Measurements from ENCODE around the gene MICAL3.

MICAL3 gene

DNA sequence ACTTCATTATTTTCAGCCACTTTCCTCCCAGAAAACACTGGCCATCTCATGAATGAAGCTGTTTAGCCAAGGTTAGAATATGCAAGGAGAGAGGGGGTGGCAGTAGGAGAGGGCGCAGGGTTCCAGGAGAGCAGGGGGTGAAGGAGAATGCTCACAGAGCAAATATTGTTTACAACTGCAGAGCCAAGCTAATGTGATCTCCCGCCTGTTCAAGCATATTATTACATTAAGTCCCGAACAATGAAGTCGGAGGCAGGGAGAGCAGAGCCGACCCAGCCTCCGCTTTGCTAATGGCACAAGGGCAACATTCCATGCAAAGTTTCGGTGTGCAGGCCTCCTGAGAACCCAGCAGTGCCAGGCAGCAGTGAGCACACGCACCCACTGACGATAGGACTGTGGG lies 80.1 kb downstream of the MICAL3 start:
- no peak overlapping the region for H3K4me3 ChIP-seq (ENCODE audit: control insufficient read depth, low read depth, low read length)
- DNase-seq (ENCODE audit: low read depth): no peak
- TF ChIP-seq, protein P1, sequence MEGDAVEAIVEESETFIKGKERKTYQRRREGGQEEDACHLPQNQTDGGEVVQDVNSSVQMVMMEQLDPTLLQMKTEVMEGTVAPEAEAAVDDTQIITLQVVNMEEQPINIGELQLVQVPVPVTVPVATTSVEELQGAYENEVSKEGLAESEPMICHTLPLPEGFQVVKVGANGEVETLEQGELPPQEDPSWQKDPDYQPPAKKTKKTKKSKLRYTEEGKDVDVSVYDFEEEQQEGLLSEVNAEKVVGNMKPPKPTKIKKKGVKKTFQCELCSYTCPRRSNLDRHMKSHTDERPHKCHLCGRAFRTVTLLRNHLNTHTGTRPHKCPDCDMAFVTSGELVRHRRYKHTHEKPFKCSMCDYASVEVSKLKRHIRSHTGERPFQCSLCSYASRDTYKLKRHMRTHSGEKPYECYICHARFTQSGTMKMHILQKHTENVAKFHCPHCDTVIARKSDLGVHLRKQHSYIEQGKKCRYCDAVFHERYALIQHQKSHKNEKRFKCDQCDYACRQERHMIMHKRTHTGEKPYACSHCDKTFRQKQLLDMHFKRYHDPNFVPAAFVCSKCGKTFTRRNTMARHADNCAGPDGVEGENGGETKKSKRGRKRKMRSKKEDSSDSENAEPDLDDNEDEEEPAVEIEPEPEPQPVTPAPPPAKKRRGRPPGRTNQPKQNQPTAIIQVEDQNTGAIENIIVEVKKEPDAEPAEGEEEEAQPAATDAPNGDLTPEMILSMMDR (conservative IDR thresholded peaks at IDR 0.05; ENCODE audit: control insufficient read depth, insufficient read depth, low read depth, low read length): no peak

DNA sequence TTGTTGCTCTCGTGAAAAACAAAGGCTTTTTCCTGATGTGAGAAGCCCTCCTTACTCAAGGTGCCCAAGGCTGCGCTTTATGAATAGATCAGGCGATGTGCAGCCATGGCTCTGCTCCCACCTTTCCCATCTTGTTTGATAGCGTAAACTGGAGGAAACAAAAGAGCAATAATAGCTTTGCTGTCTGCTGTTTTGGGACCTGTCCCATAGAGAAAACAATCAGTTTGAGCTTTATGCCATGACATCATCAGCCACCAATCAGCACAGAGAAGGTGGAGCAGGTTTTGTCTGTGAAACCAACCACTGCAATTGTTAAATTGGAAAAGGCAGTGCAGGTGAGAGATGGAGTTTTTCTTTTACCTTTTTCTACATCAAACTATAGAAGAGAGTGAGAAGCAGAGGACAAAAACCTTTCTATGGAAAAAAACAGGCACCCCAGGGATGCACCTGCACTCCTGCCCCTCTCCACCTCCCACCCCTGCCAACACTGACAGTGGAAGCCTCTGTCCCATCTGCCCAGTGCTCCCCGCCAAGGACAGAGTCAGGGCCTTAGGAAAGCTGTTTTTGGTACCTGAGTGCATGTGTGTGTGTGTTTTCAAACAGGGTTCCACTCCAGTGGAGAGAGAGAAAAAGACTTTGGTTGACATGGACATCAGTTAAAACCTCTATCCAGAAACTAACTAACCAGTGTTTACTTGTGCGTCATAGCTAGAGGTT lies 80.7 kb downstream of the MICAL3 start:
- TF ChIP-seq, protein P1 (conservative IDR thresholded peaks at IDR 0.05; ENCODE audit: control insufficient read depth, insufficient read depth, low read depth, low read length): no peak
- DNase-seq (ENCODE audit: low read depth): no peak
- no peak overlapping the region for H3K4me3 ChIP-seq (ENCODE audit: control insufficient read depth, low read depth, low read length)

DNA sequence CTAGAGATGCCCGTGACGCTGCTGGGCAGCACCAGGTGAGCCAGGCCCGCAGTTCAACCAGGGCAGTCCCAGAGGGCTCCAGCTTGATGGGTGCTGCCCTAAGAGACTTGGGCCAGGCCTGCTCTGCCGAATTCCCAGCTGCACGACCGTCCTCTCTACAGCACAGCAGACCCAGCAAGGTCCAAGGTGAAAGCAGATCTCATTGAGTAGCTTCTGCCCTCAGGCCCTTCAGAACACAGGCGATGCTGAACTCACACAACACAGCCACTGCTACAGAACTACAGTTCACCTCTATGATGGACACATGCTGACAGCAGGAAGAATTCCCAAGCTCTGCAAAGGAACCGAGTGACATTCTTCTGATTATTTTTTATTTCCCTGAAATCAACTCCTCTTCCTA lies 81.6 kb downstream of the MICAL3 start:
- H3K4me3 ChIP-seq (ENCODE audit: control insufficient read depth, low read depth, low read length): no peak overlapping the region
- no peak for DNase-seq (ENCODE audit: low read depth)
- TF ChIP-seq, protein P1 (conservative IDR thresholded peaks at IDR 0.05; ENCODE audit: control insufficient read depth, insufficient read depth, low read depth, low read length): no peak

DNA sequence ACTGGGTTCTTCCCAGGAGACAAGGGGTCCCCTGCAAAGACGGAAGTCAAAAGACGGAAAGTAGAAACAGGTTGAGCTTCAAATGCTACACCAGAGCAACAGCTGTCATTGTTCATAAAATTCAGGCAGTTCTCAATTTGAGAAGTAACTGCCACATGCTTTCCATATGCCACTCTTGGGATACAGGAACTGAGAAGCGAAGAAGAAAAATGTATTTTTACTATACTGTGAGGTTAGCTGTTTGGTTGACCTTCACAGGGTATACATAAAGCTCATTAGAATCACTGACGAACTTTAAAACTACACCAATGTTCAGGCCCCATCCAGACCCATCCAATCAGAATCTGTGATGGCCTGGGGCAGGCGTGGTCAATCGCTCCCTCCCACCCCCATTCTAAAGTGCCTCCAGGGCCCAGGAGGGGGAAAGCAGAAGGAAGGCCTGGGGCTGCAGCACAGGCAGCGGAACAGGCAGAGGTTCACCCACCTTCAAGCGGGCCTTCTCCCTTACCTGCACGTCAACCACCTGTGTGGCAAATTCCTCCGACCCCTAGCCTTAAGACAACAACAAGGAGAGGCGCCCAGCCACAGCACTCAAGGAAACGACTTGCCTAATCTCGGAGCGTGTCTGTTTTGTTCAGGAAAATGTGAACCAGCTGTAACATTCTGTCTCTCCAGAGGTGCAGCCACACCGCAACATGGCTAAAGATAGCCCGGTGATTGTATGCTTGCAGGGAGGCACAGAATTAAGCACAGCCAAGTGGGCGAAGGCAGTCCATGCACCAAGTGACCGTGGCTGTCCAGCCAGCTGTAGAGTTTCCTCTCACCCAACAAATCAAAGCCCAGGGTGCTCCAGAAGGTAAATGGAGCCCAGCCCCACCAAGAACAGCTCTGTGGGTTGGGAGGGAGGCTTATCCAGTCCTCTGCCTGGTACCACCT lies 82.6 kb downstream of the MICAL3 start:
- H3K4me3 ChIP-seq (ENCODE audit: control insufficient read depth, low read depth, low read length): no peak overlapping the region
- TF ChIP-seq, protein P1 (conservative IDR thresholded peaks at IDR 0.05; ENCODE audit: control insufficient read depth, insufficient read depth, low read depth, low read length): no peak
- DNase-seq (ENCODE audit: low read depth): no peak

- TF ChIP-seq, protein P1 (conservative IDR thresholded peaks at IDR 0.05; ENCODE audit: control insufficient read depth, insufficient read depth, low read depth, low read length): no peak
- no peak for DNase-seq (ENCODE audit: low read depth)
- no peak overlapping the region for H3K4me3 ChIP-seq (ENCODE audit: control insufficient read depth, low read depth, low read length)
Measured at GRCh38 chr22:17939579-17939978, 84.8 kb downstream of the MICAL3 start.

GRCh38 chr22:17939011-17939410 lies 85.3 kb downstream of the MICAL3 start:
- no peak overlapping the region for H3K4me3 ChIP-seq (ENCODE audit: control insufficient read depth, low read depth, low read length)
- DNase-seq (ENCODE audit: low read depth): no peak
- TF ChIP-seq, protein P1 (conservative IDR thresholded peaks at IDR 0.05; ENCODE audit: control insufficient read depth, insufficient read depth, low read depth, low read length): no peak

Measured in fibroblast of mammary gland (primary cell).